Activated naive CD4-positive, alpha-beta T cell treated with anti-CD3 and anti-CD28 coated beads, Interleukin-2, amount 50 U/mL, for 72 hours (primary cell): ENCODE data around the gene EDARADD. TPM values are rescaled to one million over a fixed set of nuclear protein-coding genes. Genes with fewer than 3 reads are reported as not detected.
"Not testable (repeated sequence)": the region's sequence is repeated elsewhere in the genome, so short reads cannot be mapped to it uniquely, and the experiment has no call there.

Source experiments
- ATAC-seq, 2 donors: fragments of 150-1000 bp; cut with Tn5 transposase; 2 replicates each; pipeline ENCODE4 v1.10.0; 2021; ENCODE audit warnings: mild to moderate bottlenecking in 2 of 2, moderate library complexity in 2 of 2
- DNase-seq, 2 donors: peaks; one replicate each; pipeline ENCODE4 v3.0.0; 2021 to 2022; ENCODE audit warnings: low spot score in 2 of 2
- H3K27ac Mint-ChIP-seq, 2 donors: one replicate each; pipeline ENCODE4 v1.8.0; 2022; ENCODE audit warnings: mild to moderate bottlenecking in 2 of 2, mixed read lengths in 2 of 2
- H3K36me3 Mint-ChIP-seq, 2 donors: one replicate each; pipeline ENCODE4 v1.8.0; 2022; ENCODE audit warnings: mixed read lengths in 2 of 2
- H3K9me3 Mint-ChIP-seq, 2 donors: one replicate each; pipeline ENCODE4 v1.8.0; 2022; ENCODE audit warnings: mixed read lengths in 2 of 2
- total RNA-seq, 2 donors: library from RNA; stranded (reverse); gene quantifications; one replicate each; pipeline ENCODE4 v1.2.3, GENCODE V29; 2022

The EDARADD gene
- total RNA-seq, 2 donors from 2014 or later, result 0.60 to 1.6 TPM

DNA sequence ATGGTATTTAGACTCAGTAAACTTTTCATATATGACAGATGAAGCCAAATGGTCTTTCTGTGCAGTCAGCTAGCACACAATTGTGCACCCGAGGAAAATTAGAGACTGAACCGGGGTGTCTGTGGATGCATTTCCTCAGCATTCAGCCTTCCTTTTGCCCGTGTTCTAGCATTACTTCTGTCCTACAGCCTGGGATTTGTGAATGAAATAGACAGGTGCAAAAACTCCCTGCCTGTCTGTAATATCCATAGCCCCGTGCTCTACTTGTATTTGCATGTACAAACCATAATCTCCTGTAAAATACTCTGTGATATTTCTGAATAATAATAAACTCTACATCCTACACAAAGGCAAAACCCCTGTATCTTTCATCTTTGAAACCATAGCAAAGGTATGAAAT is 64.9 kb downstream of the EDARADD start:
- DNase-seq (no peak), ATAC-seq (no peak)
- no peaks in the 10 kb centered on the region for H3K9me3 Mint-ChIP-seq
- no peaks in the 10 kb centered on the region for H3K36me3 Mint-ChIP-seq
- H3K27ac Mint-ChIP-seq, result no peak overlapping the region

DNA sequence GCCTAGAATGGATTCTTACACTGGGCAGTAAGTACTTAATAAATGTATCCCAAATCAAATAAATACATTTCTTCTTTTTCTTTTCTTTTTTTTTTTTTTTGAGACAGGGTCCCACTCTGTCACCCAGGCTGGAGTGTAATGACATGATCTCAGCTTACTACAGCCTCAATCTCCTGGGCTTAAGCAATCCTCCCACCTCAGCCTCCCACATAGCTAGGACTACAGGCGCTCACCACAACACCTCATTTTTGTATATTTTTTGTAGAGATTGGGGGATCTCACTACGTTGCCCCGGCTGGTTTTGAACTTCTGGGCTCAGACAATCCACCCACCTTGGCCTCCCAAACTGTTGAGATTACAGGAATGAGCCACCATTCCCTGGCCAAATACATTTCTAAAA is 66.0 kb downstream of the EDARADD start:
- DNase-seq (no peak), ATAC-seq (no peak)
- H3K36me3 Mint-ChIP-seq, result no peaks in the 10 kb centered on the region
- no peaks in the 10 kb centered on the region for H3K9me3 Mint-ChIP-seq
- H3K27ac Mint-ChIP-seq, result no peak overlapping the region

DNA sequence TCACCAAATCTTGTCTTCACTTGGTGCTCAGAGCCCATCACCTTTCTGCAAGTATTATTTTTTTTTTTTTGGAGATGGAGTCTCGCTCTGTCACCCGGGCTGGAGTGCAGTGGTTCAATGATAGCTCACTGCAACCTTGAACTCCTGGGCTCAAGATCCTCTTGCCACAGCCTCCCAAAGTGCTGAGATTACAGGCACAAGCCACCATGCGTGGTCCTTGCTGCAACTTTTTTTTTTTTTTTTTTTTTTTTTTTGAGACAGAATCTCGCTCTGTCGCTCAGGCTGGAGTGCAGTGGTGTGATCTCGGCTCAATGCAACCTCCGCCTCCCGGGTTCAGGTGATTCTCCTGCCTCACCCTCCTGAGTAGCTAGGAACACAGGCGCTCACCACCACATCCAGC is 70.1 kb downstream of the EDARADD start:
- H3K27ac Mint-ChIP-seq, ATAC-seq, H3K36me3 Mint-ChIP-seq, H3K9me3 Mint-ChIP-seq, DNase-seq: not testable (repeated sequence)

DNA sequence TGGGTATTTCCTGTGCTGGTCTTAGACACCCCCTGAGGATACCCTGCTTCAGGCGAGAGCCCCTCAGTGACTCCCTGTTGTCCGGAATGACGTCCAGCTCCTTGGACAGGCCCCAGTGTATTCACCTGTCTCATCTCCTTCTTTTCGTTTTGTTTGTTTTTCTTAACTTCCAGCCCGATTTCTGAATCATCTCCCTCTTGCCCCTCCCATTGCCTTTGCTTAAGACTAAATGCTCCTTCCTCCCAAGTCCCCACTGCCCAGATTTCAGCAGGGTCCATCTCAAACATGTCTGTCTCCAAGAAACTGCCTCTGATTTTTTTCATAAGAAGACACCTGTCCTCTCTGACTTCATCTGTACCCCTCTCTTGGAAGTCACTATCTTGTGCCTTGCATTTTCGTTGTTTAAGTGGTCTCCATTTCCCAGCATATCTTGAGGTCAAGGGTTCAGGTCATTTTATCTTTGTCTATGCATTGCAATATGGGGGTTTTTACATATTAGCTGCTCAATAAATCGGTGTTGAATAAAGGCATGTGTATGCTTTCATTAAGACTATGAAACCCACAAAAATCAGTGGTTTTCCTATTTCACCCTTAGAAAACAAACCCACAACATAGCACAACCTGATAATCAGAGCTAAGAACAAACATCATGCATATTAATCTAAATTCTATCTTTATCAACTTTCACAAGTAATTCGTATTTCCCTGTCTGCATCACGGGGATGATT is 71.3 kb downstream of the EDARADD start:
- ATAC-seq (peak in 1 of 2 donors; percentile 24), DNase-seq (no peak)
- Mint-ChIP-seq H3K27ac (no peak overlapping the region), H3K36me3 (no peaks in the 10 kb centered on the region), H3K9me3 (no peaks in the 10 kb centered on the region)

DNA sequence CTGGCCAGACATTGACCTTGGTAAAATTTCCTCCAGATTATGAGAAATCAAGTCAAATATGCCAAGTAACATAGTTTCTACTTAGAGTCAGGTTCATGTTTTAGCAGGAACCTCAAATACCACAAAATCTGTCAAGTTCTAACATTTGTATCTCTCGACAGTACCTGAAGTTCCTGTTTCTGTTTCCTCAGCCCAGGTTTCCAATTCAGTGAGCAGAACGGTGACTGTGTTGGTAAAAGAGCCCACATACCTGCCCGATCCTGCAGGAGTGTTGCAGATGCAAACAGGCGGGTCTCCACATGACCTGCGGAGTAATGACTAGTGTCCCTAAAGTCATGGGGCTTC is 71.8 kb downstream of the EDARADD start:
- Mint-ChIP-seq H3K27ac (no peak overlapping the region), H3K9me3 (no peaks in the 10 kb centered on the region), H3K36me3 (no peaks in the 10 kb centered on the region)
- DNase-seq, result no peak
- peak; percentile 40 to 71 for ATAC-seq

DNA sequence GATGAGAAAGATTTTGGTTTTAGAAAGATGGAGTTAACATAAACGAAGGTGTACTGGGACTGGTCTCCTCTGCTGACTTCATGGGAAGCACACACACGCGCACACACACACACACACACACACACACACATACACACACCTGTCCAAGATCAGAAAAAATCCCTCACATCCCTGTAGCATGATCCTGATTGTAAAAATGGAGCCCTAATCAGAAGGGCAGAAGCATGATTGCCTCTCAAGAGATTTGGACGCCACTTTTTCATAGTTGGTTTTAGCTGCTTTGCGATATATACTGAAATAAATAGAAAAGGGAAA is 73.2 kb downstream of the EDARADD start:
- ATAC-seq, result no peak
- Mint-ChIP-seq H3K27ac (no peak overlapping the region), H3K36me3 (no peaks in the 10 kb centered on the region), H3K9me3 (no peaks in the 10 kb centered on the region)
- DNase-seq, result no peak

DNA sequence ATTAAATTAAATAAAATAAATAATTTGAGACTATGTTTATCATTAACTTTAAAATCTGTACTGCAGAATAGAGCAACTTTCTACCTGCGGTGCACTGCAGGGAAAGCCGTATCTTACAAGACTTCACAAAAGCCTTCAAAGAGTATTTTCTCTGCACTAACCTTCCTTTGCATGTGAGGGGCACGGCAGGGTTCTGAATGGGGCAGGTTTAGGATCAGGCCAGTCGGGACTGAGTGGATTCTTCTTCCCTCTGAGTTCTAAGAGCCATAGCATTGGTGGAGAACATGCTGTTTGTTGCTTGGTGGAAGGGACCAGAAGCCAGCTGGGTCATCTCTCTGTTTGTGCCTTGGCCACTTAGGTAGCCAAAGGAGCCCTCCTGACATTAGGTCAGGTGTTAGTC is 74.5 kb downstream of the EDARADD start:
- H3K9me3 Mint-ChIP-seq, result no peaks in the 10 kb centered on the region
- DNase-seq (no peak), ATAC-seq (no peak)
- H3K27ac Mint-ChIP-seq, result no peak overlapping the region
- H3K36me3 Mint-ChIP-seq, result no peaks in the 10 kb centered on the region

DNA sequence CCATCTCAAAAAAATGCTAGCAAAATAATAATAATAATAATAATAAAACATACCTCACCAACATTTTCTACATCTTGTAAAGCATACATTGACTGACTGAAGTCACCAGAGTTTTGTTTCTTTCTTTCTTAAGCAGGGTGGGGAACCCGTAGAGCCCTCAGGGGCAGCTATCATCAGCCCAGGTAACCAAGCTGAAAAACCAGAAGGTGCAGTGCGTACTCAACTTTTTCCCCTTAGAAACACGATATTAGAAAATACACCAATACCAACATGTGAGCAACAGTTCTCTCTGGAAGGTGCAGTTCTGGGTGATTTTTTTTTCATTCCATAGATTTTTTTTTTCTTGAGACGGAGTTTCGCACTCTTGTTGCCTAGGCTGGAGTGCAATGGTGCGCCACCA is 75.4 kb downstream of the EDARADD start:
- DNase-seq (no peak), ATAC-seq (no peak)
- Mint-ChIP-seq H3K27ac (no peak overlapping the region), H3K36me3 (no peaks in the 10 kb centered on the region), H3K9me3 (no peaks in the 10 kb centered on the region)

DNA sequence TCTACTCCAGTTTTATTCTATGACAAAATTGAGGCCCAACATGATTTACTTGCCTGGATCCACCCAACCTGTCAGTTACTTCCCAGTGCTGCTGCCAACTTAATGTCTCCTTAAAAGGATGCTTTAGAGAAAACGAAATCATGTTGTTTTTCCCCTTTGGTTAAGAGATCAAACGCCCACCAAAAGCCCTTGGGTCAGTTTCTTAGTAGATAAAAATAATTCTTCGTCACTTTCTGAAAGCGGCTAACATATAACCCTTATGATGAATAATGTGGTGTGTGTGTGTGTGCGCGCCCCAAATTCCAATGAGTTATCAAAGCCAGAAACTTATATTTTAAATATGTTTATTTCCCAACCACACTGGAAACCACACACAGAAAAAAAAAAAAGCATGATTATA is 77.0 kb downstream of the EDARADD start:
- ATAC-seq (no peak), DNase-seq (no peak)
- Mint-ChIP-seq H3K27ac (no peak overlapping the region), H3K36me3 (no peaks in the 10 kb centered on the region), H3K9me3 (no peaks in the 10 kb centered on the region)

DNA sequence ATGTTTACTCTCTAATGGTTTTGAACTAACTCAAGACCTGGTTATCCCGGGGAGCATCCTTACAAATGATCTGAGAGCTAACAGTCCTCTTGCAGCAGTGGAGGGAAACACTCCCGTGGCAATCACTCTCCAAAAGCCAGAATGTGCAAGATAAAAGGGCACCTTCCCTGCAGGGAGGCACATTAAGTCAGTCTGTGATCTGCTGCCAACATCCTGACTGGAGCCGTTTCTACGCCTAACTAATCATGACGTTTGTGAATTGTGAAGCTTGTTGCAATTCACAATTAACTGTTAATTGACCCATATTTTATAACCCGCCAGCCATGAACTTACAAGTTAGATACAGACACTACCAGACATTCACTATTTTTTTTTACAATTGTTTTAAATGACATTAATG is 77.6 kb downstream of the EDARADD start:
- Mint-ChIP-seq H3K9me3 (no peaks in the 10 kb centered on the region), H3K27ac (no peak overlapping the region), H3K36me3 (no peaks in the 10 kb centered on the region)
- ATAC-seq (no peak), DNase-seq (no peak)

DNA sequence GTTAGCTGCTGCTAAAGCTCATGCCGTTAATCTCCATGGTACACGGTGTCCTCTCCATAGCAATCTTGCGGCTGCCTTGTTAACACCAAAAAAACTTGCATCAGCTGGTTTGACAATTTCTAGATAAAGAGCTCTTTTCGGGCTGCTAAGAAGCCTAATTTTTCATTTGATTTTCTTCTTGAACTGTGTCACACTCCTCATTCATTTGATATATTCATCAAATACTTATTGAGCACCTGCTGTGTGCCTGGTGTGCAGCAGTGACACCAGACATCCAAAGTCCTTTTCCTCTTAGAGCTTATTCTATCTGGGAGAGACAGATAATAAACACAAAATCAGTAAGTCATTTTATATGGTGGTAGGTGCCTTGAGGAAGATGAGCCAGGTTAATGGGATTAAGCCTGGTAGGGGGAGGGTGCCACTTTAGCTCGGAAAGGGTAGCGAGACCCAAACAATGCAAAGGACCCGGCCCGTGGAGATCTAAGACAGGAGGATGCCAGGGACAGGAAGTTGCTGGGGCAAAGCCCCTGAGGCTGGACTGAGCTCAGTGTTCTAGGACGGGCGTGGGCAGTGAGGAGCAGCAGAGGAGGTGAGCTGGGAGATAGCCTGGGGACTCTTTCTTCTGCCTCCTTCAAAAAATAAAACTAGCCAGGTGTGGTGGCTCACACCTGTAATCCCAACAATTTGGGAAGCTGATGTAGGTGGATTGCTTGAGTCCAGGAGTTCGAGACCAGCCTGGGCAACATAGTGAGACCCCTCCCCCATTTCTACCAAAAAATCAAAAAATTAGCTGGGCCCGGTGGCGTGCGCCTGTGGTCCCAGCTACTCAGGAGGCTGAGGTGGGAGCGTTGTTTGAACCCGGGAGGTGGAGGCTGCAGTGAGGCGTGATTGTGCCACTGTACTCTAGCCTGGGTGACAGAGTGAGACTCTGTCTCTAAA is 79.0 kb downstream of the EDARADD start:
- DNase-seq, result no peak
- Mint-ChIP-seq H3K36me3 (no peaks in the 10 kb centered on the region), H3K9me3 (no peaks in the 10 kb centered on the region), H3K27ac (no peak overlapping the region)
- ATAC-seq, result no peak

DNA sequence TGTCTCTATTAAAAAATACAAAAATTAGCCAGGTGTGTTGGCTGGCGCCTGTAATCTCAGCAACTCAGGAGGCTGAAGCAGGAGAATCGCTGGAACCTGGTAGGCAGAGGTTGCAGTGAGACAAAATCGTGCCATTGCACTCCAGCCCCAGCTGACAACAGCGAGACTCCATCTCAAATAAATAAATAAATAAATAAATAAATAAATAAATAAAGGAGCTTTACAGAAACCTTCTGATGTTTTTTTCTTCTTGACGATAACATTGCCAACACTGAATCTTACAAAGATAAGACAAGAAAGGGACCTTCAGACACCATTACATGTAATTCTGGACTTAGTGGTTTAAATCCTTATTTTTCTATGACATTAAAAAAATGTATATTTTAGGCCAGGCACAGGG is 81.9 kb downstream of the EDARADD start:
- ATAC-seq, result no peak
- no peak overlapping the region for H3K27ac Mint-ChIP-seq

DNA sequence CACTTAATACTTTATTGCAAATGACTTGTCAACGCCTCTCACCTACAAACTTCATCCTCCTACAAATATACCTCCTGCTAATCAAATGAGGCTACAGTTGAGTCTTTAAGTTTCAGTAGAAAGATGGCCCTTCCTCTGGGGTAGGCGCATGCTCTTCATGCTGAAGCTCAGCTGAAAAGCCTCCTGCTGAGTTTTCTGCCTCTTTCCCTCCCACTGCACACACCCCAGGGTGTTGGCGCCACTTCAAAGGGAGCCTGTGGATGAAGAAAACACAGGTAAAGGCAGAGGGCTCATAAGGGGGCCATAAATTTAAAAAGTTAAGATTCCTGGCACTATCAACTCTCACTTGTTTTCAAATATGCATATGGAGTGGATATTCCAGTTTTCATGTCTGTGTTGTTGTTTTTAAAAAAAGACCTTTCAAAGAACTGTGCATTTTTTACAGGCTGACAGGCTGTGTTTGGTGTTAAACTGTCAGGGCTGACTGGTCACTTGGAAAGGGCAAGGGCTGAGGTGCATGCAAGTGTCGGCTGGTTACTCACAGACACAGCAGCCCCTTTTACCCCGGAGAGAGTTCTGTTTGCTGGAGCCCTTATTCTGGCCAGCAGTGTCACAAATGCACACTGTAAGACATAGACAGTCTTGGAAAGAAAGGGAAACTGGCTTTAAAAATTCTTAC is 86.8 kb downstream of the EDARADD start:
- no peak for DNase-seq
- H3K9me3 Mint-ChIP-seq, result no peaks in the 10 kb centered on the region
- no peak for ATAC-seq
- H3K36me3 Mint-ChIP-seq, result no peaks in the 10 kb centered on the region
- H3K27ac Mint-ChIP-seq, result no peak overlapping the region

More for the DNA sequence above, 81.9 kb downstream of the EDARADD start:
- DNase-seq, result no peak
- Mint-ChIP-seq H3K36me3 (no peaks in the 10 kb centered on the region), H3K9me3 (no peaks in the 10 kb centered on the region)

DNA sequence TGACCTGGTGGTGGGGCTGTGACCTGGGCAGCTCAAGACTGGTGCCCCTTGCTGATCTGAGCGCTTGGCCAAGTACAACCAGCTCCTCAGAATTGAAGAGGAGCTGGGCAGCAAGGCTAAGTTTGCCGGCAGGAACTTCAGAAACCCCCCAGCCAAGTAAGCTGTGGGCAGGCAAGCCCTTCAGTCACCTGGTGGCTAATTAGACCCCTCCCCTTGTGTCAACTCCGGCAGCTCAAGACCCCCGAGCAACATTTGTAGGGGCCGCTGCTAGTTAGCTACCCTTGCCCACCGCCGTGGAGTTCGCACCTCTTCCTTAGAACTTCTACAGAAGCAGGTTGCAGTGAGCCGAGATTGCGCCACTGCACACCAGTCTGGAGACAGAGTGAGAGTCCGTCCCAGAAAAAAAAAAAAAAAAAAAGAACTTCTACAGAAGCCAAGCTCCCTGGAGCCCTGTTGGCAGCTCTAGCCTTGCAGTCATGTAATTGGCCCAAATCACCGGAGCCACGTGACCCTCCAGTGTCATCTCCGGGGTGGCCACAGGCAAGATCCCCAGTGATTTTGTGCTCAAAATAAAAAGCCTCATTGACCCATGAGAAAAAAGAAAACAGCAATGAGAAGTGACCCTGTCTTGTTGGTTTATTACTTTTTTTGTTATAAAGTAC is 90.4 kb downstream of the EDARADD start:
- no peak overlapping the region for H3K27ac Mint-ChIP-seq
- no peaks in the 10 kb centered on the region for H3K36me3 Mint-ChIP-seq
- no peak for ATAC-seq
- no peak for DNase-seq
- no peaks in the 10 kb centered on the region for H3K9me3 Mint-ChIP-seq

DNA sequence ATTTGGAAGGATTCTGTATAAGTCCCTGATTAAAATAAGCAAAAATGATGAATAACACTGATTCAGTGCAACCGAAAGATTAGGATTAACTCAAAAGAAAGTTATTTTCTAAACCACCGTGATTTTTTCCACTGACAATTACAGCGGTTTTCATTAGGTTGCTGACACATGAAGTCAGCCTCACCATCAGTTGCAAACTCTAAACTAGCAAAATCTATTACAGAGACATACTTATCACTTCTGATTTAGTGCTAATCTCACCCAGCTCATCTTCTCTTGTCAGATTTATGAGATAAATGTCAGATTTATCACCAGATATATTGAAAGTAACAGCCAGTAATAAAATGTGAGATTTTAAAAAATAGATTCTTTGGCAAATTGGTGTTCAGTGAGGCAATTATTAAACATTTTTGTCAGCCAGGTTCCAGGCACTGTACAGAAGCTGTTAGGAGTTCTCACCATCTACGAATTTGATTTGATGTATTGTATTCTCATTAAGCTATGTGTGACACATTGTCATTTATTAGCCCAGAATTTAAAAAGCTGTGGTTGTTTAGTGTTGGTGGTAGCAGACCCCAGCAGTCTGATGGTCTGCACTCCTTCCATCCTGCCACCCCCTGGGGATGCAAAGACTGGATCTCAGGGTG is 92.4 kb downstream of the EDARADD start:
- H3K9me3 Mint-ChIP-seq, result no peaks in the 10 kb centered on the region
- ATAC-seq, result no peak
- H3K27ac Mint-ChIP-seq, result no peak overlapping the region
- no peaks in the 10 kb centered on the region for H3K36me3 Mint-ChIP-seq
- no peak for DNase-seq

DNA sequence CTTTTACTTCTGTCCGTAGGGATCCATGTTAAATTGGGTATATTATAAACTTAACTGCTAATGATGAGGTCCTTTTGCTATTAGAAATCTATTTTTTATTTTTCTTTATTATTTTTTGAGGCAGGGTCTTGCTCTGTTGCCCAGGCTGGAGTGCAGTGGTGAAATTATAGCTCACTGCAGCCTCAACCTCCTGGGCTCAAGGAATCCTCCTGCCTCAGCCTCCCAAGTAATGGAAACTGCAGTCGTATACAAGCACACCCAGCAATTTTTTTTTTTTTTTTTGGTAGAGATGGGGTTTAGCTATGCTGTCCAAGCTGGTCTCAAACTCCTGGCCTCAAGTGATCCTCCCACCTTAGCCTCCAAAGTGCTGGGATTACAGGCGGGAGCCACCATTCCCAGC is 95.1 kb downstream of the EDARADD start:
- H3K27ac Mint-ChIP-seq, H3K9me3 Mint-ChIP-seq, DNase-seq, ATAC-seq, H3K36me3 Mint-ChIP-seq: not testable (repeated sequence)
